Right lobe of liver (tissue), 4 donors: ENCODE results near the gene CEP70.
"Not testable (repeated sequence)": the region's sequence is repeated elsewhere in the genome, so short reads cannot be mapped to it uniquely, and the experiment has no call there.

Experiments
- POLR2A ChIP-seq: fragments of 450-650 bp; IDR thresholded peaks from one replicate; pipeline ENCODE4 v1.6.1; 2017; ENCODE audit warnings: antibody characterized with exemption, mild to moderate bottlenecking
- TF ChIP-seq, protein P1 (sequence below), 4 donors: fragments of 200-600 bp in 3 of 4; fragments of 450-650 bp in 1 of 4; IDR thresholded peaks; one replicate each; pipeline versions ENCODE4 v1.5.1 to v1.8.0; 2016 to 2022; ENCODE audit warnings: antibody characterized with exemption in 4 of 4, mild to moderate bottlenecking in 2 of 4
- donor health status: DM: no; HTN: no; CAD: no.
- donor health status: DM: no; HTN: no; CAD: no.
- donor health status: DM: no; HTN: yes; CAD: no.

DNA sequence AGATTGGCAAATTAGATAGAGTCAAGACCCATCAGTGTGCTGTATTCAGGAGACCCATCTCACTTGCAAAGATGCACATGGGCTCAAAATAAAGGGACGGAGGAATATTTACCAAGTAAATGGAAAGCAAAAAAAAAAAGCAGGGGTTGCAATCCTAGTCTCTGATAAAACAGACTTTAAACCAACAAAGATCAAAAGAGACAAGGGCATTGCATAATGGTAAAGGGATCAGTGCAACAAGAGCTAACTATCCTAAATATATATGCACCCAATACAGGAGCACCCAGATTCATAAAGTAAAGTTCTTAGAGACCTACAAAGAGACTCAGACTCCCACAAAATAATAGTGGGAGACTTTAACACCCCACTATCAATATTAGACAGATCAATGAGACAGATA lies 31.2 kb downstream of the CEP70 start:
- TF ChIP-seq, protein P1, sequence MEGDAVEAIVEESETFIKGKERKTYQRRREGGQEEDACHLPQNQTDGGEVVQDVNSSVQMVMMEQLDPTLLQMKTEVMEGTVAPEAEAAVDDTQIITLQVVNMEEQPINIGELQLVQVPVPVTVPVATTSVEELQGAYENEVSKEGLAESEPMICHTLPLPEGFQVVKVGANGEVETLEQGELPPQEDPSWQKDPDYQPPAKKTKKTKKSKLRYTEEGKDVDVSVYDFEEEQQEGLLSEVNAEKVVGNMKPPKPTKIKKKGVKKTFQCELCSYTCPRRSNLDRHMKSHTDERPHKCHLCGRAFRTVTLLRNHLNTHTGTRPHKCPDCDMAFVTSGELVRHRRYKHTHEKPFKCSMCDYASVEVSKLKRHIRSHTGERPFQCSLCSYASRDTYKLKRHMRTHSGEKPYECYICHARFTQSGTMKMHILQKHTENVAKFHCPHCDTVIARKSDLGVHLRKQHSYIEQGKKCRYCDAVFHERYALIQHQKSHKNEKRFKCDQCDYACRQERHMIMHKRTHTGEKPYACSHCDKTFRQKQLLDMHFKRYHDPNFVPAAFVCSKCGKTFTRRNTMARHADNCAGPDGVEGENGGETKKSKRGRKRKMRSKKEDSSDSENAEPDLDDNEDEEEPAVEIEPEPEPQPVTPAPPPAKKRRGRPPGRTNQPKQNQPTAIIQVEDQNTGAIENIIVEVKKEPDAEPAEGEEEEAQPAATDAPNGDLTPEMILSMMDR (IDR thresholded peaks at IDR 0.05), result not testable (repeated sequence)
- TF ChIP-seq POLR2A, result not testable (repeated sequence)
